ENCODE measurements around the gene MISP. TPM values are rescaled to one million over a fixed set of nuclear protein-coding genes. Genes with fewer than 3 reads are reported as not detected.

MISP gene
- total and polyA plus RNA-seq, 2 experiments from 2014 or later = 0.27 to 0.28 TPM

- TF ChIP-seq ETS1 (IDR thresholded peaks at IDR 0.05) (no peak), NANOG (IDR thresholded peaks at IDR 0.05; ENCODE audit: borderline replicate concordance) (no peak), JUNB (IDR thresholded peaks at IDR 0.05; ENCODE audit: unreplicated experiment) (no peak), CTCF (conservative IDR thresholded peaks at IDR 0.05; ENCODE audit: low read depth in 2 of 2) (no peak), EZH2phosphoT487 (IDR thresholded peaks at IDR 0.05; ENCODE audit: unreplicated experiment) (no peak), STAT1 (IDR thresholded peaks at IDR 0.05; ENCODE audit: unreplicated experiment) (no peak), ZNF114 (CRISPR knock-in tag; IDR thresholded peaks at IDR 0.05) (no peak), REST (IDR thresholded peaks at IDR 0.05; ENCODE audit: unreplicated experiment) (no peak), CREB1 (CRISPR knock-in tag; IDR thresholded peaks at IDR 0.05; ENCODE audit: low read depth) (no peak), POLR2AphosphoS5 (IDR thresholded peaks at IDR 0.05; ENCODE audit: low read depth) (no peak)
Observed at GRCh38 chr19:784541-784940, 33.6 kb downstream of the MISP start (continued).

- H3K27ac ChIP-seq (ENCODE audit: low read depth) = no peak overlapping the region
- peaks cover 9% of the 10 kb centered on the region for H3K27me3 Mint-ChIP-seq (ENCODE audit: insufficient read depth, low read depth, poor library complexity)
- H3F3A ChIP-seq (replicated peaks; ENCODE audit: low read depth) = peaks cover 23% of the 10 kb centered on the region
- H3K36me3 ChIP-seq (ENCODE audit: insufficient read depth) = no peaks in the 10 kb centered on the region
- H3K9me3 Mint-ChIP-seq = no peaks in the 10 kb centered on the region
- no peak overlapping the region for H2AFZ ChIP-seq
- no peak overlapping the region for H3K4me2 ChIP-seq
- H3K27me3 ChIP-seq (ENCODE audit: insufficient read depth) = no peaks in the 10 kb centered on the region
- H3K4me3 Mint-ChIP-seq = no peak overlapping the region
- H4K20me1 ChIP-seq (replicated peaks; ENCODE audit: insufficient read depth) = no peaks in the 10 kb centered on the region
- H3K36me3 Mint-ChIP-seq (ENCODE audit: low read depth) = no peaks in the 10 kb centered on the region; the same call in 2 of the 3 replicates
- H3K27ac Mint-ChIP-seq = no peak overlapping the region
- DNase-seq (ENCODE audit: low spot score) = no peak
- no peak for ATAC-seq
- H3K9me2 ChIP-seq (ENCODE audit: insufficient read depth) = no peaks in the 10 kb centered on the region
- H3K4me1 ChIP-seq (ENCODE audit: insufficient read depth) = peaks cover 48% of the 10 kb centered on the region
- H3K4me3 ChIP-seq = no peak overlapping the region
- TF ChIP-seq CREB1 (CRISPR knock-in tag; IDR thresholded peaks at IDR 0.05; ENCODE audit: low read depth) = no peak
- peaks cover 24% of the 10 kb centered on the region for H3K79me2 ChIP-seq (replicated peaks; ENCODE audit: insufficient read depth)
- H3K4me1 Mint-ChIP-seq = peaks cover 36% of the 10 kb centered on the region
Observed at GRCh38 chr19:787536-787935, 36.6 kb downstream of the MISP start.
